Measurements from ENCODE around the gene CCR1.
"Not testable (repeated sequence)": the region's sequence is repeated elsewhere in the genome, so short reads cannot be mapped to it uniquely, and the experiment has no call there.

The CCR1 gene

GRCh38 chr3:46209746-46210470 is 1.8 kb upstream of the CCR1 start:
- DNase-seq, result no peak

DNA sequence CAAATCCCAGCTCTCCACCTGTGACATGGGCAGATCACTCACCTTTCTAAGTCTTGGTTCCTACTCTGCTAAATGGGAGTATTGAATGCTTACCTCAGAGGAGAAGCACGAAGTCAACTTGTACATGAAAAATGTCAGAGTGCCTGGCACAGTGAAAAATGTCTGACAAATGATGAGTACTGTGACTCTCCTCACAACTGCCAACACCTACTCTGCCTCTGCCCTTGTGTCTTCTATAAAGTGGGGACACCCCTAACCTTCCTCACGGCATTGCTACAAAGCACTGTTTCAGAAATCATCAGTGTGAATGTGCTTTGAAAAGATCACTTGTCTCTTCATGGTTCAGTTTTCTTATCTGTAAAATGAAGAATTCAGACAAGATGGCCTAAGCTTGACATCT is 940 bp upstream of the CCR1 start:
- DNase-seq, result no peak

GRCh38 chr3:46207514-46207913 is 599 bp downstream of the CCR1 start:
- not testable (repeated sequence) for DNase-seq

DNA sequence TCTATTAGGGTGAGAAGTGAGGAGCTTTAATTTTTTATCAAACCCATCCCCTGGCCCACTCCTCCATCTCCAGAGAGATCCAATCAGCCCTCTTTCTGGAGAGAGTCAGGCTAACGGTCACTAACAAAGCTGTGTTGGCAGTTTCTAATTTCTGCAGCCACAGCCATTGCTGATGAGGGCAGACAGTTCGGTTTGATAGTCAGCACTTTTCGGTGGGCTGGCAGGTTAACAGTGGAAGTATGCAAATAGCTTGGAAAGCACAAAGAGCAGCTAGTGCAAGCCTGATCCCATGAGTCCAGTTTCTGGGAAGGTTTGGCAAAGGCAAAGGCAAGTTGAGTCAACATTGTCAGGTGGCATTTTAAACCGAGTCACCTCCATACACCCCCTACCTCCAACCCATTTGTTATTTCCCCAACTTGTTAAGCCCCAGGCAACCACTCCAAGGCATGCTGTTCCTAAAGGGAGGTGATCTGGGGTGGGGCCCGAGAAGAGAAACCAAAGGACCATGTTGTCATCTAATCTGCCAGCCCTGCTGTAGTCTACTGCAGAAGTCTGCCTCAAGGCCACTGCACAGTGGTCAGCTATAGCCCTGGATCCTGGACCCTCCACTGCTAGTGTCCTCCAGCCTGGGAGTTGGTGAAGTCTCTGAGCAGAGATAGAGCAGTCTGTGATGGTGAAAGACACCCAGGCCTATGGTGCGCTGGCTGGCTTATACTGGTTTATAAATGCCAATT is 1.7 kb downstream of the CCR1 start:
- no peak for DNase-seq

GRCh38 chr3:46205286-46205960 is 2.7 kb downstream of the CCR1 start:
- DNase-seq, result no peak

DNA sequence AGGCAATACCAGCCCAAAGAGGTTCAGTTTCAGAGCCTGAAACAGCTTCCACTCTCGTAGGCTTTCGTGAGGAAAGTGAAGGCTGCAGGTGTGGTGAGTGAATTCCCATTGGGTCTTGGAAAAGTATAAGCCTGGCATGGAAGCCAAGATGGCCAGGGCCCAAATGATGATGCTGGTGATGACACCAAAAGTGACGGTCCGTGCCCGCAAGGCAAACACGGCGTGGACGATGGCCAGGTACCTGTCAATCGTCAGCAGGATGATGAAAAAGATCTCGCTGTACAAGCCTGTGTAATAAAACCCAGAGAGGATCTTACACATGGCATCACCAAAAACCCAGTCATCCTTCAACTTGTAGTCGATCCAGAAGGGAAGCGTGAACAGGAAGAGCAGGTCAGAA is 4.4 kb downstream of the CCR1 start:
- DNase-seq, result no peak

DNA sequence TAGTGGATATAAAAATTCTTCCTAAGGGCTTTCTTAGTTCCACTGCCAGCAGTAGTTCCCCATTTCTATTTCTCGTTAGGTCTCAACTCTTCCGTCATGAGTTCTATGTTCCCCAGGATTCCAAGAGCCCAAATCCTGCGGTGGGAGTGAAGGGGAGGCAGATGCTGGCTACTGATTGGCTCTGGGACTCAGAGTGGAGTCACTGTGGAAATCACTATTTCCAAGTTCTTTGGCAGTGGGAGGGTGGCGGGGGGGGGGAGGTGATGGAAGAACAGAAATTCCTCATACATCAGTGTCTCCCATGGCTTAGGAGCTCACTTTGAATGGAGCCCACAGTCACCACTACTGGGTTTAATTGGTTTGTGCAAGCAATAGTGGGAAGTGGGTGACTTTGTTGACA is 5.6 kb downstream of the CCR1 start:
- DNase-seq, result no peak

- no peak for DNase-seq
Measured at GRCh38 chr3:46200790-46201189, 7.3 kb downstream of the CCR1 start.

GRCh38 chr3:46200211-46200610 is 7.9 kb downstream of the CCR1 start:
- no peak for DNase-seq

- DNase-seq, result no peak
Measured at GRCh38 chr3:46196261-46196957, 11.7 kb downstream of the CCR1 start.

- DNase-seq, result no peak
Measured at GRCh38 chr3:46194868-46195553, 13.1 kb downstream of the CCR1 start.

DNA sequence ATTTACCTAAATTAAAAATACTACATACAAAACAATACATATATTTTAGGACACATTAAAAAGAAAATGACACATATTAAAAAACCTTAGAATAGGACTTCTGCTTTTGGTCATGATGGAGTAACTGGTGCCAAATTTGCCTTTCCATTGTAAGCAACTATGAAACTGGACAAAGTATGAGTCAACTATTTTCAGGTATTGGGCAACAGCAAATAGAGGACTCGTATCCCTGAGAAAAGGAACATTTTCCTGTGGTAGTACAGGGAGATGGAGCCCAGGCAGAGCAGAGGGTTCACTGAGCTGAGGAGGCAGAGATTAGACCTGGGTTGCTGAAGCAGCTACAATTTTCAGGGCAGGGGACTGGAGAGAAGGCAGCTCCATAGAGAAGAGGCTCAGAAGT is 14.7 kb downstream of the CCR1 start:
- no peak for DNase-seq

DNA sequence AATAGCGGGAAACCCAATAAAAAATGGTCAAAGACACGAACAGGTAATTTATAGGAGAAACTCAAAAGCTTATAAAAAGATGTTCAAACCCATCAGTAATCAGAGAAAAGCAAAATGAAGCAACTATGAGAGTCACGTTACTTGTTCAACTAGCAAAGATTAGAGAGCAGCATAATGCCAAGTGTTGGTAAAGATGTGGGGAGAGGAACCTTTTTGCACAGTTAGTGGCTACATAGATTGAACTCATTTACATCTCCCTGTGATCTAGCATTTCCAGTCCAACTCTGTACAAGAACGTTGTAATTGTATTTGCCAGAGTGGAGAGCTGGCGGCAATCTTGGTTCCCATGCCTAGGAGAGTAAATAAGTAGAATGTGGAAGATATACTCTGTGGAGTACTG is 15.2 kb downstream of the CCR1 start:
- DNase-seq, result no peak

DNA sequence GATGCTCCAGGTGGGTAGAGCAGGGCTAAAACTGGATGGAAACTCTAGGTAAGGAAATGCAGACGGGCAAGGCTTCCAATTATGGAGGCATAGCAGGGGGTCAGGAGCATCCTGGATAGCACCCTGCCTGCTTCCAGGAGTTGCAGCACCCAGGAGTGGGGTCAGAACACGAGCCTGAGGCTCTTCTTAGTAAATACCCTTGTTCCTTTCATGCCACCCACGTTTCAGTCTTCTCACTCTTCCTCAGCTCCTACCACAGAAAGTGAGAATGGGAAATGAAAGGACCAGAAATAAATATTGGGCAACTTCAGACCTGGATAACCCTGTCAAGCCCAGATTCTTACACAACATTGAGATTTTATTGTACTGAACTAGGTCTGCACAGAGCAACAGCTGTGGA is 16.4 kb downstream of the CCR1 start:
- DNase-seq, result no peak

GRCh38 chr3:46188708-46189107 is 19.4 kb downstream of the CCR1 start:
- no peak for DNase-seq

DNA sequence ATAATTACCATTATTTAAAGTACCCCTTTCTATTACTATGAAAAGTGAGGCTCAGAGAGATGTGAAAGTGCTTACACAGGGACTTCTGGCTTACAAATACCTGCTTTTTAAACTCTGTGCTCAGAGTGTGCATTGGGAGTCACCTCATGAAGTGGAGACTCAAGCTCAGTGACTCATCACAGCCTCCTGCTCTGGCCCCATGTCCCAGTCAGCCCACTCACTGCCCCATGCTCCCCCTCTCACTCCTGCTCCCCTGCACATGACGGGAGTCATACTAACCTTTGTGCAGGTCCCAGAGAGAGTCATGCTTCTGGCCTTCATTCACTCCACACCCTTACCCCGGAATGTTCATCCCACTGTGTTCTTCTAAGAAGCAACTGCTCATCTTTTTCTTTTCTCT is 20.2 kb downstream of the CCR1 start:
- peak; percentile 17 for DNase-seq

GRCh38 chr3:46187341-46187700 is 20.8 kb downstream of the CCR1 start:
- no peak for DNase-seq

- DNase-seq, result no peak
Measured at GRCh38 chr3:46186471-46187340, 21.4 kb downstream of the CCR1 start.

- DNase-seq, result peak; percentile 82
Measured at GRCh38 chr3:46184469-46184868, 23.6 kb downstream of the CCR1 start.

DNA sequence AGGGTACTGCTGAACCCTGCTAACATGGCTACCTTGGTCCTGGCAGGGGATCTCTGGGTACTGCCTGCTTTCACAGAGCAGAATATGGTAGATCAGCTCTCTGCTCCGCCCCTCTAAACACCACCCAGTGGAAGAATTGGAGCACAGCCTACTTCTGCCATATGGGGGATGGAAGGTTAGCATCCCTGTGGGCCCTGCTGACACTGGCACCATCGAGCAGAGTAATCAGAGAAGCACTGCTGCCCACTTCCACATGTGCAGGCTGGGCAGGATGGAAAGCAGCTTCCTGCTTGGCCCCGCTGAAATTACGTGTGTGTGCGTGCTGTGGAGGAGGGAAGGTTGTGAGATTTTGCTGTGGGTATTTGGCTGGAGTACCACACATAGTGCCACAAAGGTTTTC is 24.8 kb downstream of the CCR1 start:
- DNase-seq, result no peak

DNA sequence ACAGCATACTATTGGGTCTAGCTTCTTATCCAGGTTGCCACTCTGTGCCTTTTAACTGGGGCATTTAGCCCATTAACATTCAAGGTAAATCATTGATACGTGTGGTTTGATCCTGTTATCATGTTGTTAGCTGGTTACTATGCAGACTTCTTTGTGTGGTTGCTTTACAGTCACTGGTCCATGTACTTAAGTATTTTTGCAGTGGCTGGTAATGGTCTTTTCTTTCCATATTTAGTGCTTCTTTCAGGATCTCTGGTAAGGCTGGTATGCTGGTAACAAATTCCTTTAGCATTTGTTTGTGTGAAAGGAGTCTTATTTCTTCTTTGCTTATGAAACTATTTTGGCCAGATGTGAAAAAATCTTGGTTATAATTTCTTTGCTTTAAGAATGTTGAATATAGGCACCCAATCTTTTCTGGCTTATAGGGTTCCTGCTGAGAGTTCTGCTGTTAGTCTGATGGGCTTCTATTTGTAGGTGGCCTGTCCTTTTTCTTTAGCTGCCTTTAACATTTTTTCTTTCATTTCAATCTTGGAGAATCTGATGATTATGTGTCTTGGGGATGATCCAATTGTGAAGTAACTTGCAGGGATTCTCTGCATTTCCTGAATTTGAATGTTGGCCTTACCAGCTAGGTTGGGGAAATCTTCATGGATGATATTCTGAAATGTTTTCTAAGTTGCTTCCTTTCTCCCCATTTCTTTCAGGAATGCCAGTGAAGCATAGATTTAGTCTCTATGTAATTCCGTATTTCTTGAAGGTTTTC is 39.3 kb downstream of the CCR1 start:
- DNase-seq, result peak; percentile 27

Data from fibroblast of skin of scalp (primary cell).